ENCODE data around the gene EHD2.

GRCh38 chr19:47779524-47780214, 66.4 kb downstream of the EHD2 start:
- TF ChIP-seq CTCF (conservative IDR thresholded peaks at IDR 0.05; ENCODE audit: low read depth, low read length) (no peak), EZH2 (IDR thresholded peaks at IDR 0.05; ENCODE audit: low read length, unreplicated experiment) (no peak), EZH2phosphoT487 (IDR thresholded peaks at IDR 0.05; ENCODE audit: borderline replicate concordance, low read length) (no peak)
